Suprapubic skin (tissue), 4 donors: ENCODE measurements around the gene GMPS.

Experiments
- CTCF ChIP-seq, 2 donors: fragments of 200-600 bp in 1 of 2; fragments of 450-650 bp in 1 of 2; sonication (generic) in 1 of 2; IDR thresholded peaks; one replicate each; pipeline ENCODE4 v1.5.1; 2016 to 2019; ENCODE audit warnings: antibody characterized with exemption in 2 of 2, mild to moderate bottlenecking in 1 of 2, moderate library complexity in 1 of 2
- EP300 ChIP-seq: sonication (generic); formaldehyde crosslinking; IDR thresholded peaks from one replicate; pipeline ENCODE4 v1.6.1; 2017; ENCODE audit warnings: antibody characterized with exemption
- POLR2A ChIP-seq, 2 donors: fragments of 450-650 bp; IDR thresholded peaks; one replicate each; pipeline ENCODE4 v1.6.1; 2017; ENCODE audit warnings: antibody characterized with exemption in 2 of 2, mild to moderate bottlenecking in 2 of 2, moderate library complexity in 2 of 2
- POLR2AphosphoS5 ChIP-seq, 3 donors: sonication (generic); formaldehyde crosslinking; IDR thresholded peaks; one replicate each; pipeline ENCODE4 v1.6.1; 2017; ENCODE audit warnings: antibody characterized with exemption in 3 of 3

GRCh38 chr3:155908086-155908485 is 37.6 kb downstream of the GMPS start:
- TF ChIP-seq CTCF (IDR thresholded peaks at IDR 0.05) (no peak), POLR2A (IDR thresholded peaks at IDR 0.05) (no peak), POLR2AphosphoS5 (IDR thresholded peaks at IDR 0.05) (no peak), EP300 (no peak)
